ENCODE data around the gene DKC1. TPM values are rescaled to one million over a fixed set of nuclear protein-coding genes. Genes with fewer than 3 reads are reported as not detected.

DKC1 gene
- total and polyA plus RNA-seq, 3 donors from 2014 or later = 58.8 to 93.1 (median 66.4) TPM

DNA sequence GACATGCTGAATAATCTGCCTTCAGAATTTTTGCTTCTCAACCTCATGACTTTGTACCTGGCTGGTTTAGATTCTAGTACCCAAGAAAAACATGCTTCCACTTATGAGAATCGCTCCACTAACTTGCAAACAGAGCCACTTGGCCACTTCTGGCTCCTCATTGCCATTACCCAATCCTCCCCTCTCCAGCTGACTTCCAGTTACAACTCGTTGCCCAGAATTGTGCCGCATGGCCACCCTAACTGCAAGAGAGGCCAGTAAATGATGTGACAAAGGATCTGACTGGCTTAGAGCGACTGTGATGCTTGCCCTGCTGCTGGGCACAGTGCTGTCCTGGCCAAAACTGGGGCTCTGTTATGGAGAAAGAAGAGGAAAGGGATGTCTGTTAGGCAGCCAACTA lies 4.0 kb upstream of the DKC1 start:
- WGBS, 2 donors = 90 to 93% methylated on average over 4 of the region's 4 CpGs
- no peak for DNase-seq
- no peak for TF ChIP-seq POLR2A (IDR thresholded peaks at IDR 0.05)
- TF ChIP-seq, protein P1, sequence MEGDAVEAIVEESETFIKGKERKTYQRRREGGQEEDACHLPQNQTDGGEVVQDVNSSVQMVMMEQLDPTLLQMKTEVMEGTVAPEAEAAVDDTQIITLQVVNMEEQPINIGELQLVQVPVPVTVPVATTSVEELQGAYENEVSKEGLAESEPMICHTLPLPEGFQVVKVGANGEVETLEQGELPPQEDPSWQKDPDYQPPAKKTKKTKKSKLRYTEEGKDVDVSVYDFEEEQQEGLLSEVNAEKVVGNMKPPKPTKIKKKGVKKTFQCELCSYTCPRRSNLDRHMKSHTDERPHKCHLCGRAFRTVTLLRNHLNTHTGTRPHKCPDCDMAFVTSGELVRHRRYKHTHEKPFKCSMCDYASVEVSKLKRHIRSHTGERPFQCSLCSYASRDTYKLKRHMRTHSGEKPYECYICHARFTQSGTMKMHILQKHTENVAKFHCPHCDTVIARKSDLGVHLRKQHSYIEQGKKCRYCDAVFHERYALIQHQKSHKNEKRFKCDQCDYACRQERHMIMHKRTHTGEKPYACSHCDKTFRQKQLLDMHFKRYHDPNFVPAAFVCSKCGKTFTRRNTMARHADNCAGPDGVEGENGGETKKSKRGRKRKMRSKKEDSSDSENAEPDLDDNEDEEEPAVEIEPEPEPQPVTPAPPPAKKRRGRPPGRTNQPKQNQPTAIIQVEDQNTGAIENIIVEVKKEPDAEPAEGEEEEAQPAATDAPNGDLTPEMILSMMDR (IDR thresholded peaks at IDR 0.05) = no peak
- intact Hi-C loops (cut with DNase I; ENCODE audit: low total_unique reads) = no loop called here
- Histone ChIP-seq H3K36me3 (ENCODE audit: low read depth, missing control alignments) (no peaks in the 10 kb centered on the region), H3K9me3 (no peaks in the 10 kb centered on the region), H3K27me3 (no peaks in the 10 kb centered on the region), H3K4me3 (no peak overlapping the region), H3K27ac (no peak overlapping the region), H3K4me1 (no peaks in the 10 kb centered on the region)

DNA sequence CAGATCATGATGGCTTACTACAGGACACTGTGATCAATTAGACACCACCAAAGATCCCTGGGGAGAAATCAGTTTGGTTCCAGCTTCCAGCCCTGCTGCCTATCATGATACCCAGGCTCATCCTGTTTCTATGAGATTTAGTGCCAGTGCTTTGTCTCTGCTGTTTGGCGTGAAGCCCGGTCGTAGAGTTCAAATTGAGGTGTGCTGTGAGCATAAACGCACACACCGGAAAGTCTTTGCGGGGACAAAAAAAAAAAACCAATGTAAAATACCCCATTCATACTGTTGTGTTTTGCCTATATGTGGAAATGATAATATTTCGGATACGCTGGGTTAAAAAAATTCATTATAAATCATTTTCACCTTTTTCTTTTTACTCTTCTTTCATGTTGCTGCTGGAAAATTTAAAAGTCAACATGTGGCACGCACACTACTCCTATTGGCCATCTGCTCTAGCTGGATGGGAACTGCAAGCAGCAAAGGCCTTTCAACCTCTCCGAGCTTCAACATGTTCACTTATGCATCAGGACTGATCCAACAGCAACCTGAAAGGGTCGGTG lies 607 bp upstream of the DKC1 start:
- H3K9me3 ChIP-seq = no peaks in the 10 kb centered on the region
- no peaks in the 10 kb centered on the region for H3K36me3 ChIP-seq (ENCODE audit: low read depth, missing control alignments)
- DNase-seq = peak; percentile 33
- no peaks in the 10 kb centered on the region for H3K4me1 ChIP-seq
- H3K4me3 ChIP-seq = peak overlapping the region; percentile 24 to 78
- no peaks in the 10 kb centered on the region for H3K27me3 ChIP-seq
- intact Hi-C loops (cut with DNase I; ENCODE audit: low total_unique reads) = no loop called here
- TF ChIP-seq POLR2A (IDR thresholded peaks at IDR 0.05) = no peak
- TF ChIP-seq, protein P1 (IDR thresholded peaks at IDR 0.05) = no peak
- peak overlapping the region in 1 of 2 donors; percentile 73 for H3K27ac ChIP-seq
- WGBS, 2 donors = 2 to 10% methylated on average over 10 to 11 of the region's 11 CpGs

DNA sequence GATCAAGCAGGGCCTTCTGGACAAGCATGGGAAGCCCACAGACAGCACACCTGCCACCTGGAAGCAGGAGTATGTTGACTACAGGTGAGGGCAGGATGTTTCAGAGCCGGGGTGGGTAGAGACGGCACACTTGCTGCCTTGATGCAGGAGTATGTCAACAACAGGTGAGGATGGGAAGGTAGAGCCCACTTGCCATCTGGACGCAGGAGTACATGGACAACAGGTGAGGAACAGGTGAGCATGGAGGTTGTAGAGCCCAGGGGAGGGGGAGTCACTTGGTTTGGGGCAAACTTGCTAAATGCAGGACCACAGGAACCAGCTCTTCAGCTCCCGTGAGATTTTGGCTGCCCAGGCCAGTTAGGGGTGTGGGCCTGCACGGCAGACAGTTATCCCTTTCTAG lies 12.0 kb downstream of the DKC1 start:
- Histone ChIP-seq H3K4me3 (no peak overlapping the region), H3K9me3 (no peaks in the 10 kb centered on the region), H3K27ac (no peak overlapping the region), H3K27me3 (no peaks in the 10 kb centered on the region), H3K4me1 (no peaks in the 10 kb centered on the region), H3K36me3 (ENCODE audit: low read depth, missing control alignments) (no peaks in the 10 kb centered on the region)
- 100% methylated on average over 3 of the region's 5 CpGs; no CpG with 5 or more reads in 1 of the 2 donors for WGBS, 2 donors
- no peak for TF ChIP-seq POLR2A (IDR thresholded peaks at IDR 0.05)
- TF ChIP-seq, protein P1 (IDR thresholded peaks at IDR 0.05) = no peak
- no peak for DNase-seq
- intact Hi-C loops (cut with DNase I; ENCODE audit: low total_unique reads) = no loop called here

DNA sequence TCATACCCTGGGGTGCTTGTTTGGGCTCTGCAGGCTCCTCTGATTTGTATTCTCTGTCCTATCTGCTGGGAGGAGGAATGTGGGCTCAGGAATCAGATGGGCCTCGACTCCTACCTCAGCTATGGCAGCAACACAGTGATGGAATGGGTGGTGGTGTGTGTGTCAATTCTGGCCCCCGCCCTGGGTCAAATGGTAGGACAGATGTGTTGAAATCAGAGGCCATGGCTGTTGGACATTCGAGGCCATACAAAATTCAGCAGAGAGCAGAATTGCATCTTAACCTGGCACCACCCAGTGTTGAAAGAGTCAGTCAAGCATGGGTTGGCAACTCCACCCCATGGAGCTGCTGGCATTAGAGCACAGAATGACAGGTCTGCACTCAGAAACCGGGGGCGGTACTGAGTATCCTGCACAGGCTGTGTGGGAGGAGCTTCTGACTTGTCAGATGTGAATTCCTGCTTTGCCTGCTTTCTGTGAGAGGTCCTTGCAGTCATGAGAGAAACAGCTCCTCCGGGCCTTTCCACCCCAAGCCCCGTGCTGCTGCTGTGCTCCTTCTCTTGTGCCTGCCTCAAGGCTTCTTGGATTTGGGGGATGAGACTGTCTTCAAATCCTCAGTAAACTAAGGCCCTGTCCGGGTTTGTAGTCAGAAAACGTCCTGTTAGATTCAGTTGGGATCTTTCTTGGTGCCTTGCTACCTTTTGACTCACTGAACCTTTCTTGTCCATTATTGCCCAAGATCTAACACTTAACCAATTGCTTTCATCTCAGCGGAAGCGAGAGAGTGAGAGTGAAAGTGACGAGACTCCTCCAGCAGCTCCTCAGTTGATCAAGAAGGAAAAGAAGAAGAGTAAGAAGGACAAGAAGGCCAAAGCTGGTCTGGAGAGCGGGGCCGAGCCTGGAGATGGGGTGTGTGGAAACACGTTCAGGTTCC lies 13.0 kb downstream of the DKC1 start:
- Histone ChIP-seq H3K4me3 (no peak overlapping the region), H3K36me3 (ENCODE audit: low read depth, missing control alignments) (no peaks in the 10 kb centered on the region), H3K27me3 (no peaks in the 10 kb centered on the region), H3K4me1 (no peaks in the 10 kb centered on the region), H3K27ac (no peak overlapping the region), H3K9me3 (no peaks in the 10 kb centered on the region)
- 81 to 83% methylated on average over 10 to 14 of the region's 15 CpGs for WGBS, 2 donors
- peak; percentile 36 for DNase-seq
- intact Hi-C loops (cut with DNase I; ENCODE audit: low total_unique reads) = no loop called here
- TF ChIP-seq POLR2A (IDR thresholded peaks at IDR 0.05) = no peak
- TF ChIP-seq, protein P1 (IDR thresholded peaks at IDR 0.05) = no peak

All from testis (tissue), 3 donors.